ENCODE results near the gene SLC6A3.
"Not testable (repeated sequence)": the region's sequence is repeated elsewhere in the genome, so short reads cannot be mapped to it uniquely, and the experiment has no call there.

SLC6A3 gene

GRCh38 chr5:1477341-1477740, 32.1 kb upstream of the SLC6A3 start:
- no peak for DNase-seq

GRCh38 chr5:1476967-1477310, 31.7 kb upstream of the SLC6A3 start:
- no peak for DNase-seq

GRCh38 chr5:1476181-1476966, 31.1 kb upstream of the SLC6A3 start:
- no peak for DNase-seq

- not testable (repeated sequence) for DNase-seq
These were observed 30.3 kb upstream of the SLC6A3 start for GRCh38 chr5:1475544-1475900.

GRCh38 chr5:1474866-1475543, 29.8 kb upstream of the SLC6A3 start:
- DNase-seq = no peak

GRCh38 chr5:1474183-1474839, 29.1 kb upstream of the SLC6A3 start:
- DNase-seq = no peak

- no peak for DNase-seq
These were observed 28.5 kb upstream of the SLC6A3 start for GRCh38 chr5:1473746-1474145.

- DNase-seq = no peak
These were observed 27.9 kb upstream of the SLC6A3 start for GRCh38 chr5:1472964-1473628.

- no peak for DNase-seq
These were observed 27.0 kb upstream of the SLC6A3 start for GRCh38 chr5:1471997-1472963.

GRCh38 chr5:1471240-1471853, 26.1 kb upstream of the SLC6A3 start:
- DNase-seq = no peak

- no peak for DNase-seq
These were observed 25.5 kb upstream of the SLC6A3 start for GRCh38 chr5:1470762-1471211.

GRCh38 chr5:1468629-1469527, 23.6 kb upstream of the SLC6A3 start:
- peak in 1 of 2 donors; percentile 1 for DNase-seq

GRCh38 chr5:1468247-1468612, 23.0 kb upstream of the SLC6A3 start:
- peak in 1 of 2 donors; percentile 37 for DNase-seq

GRCh38 chr5:1467341-1468246, 22.4 kb upstream of the SLC6A3 start:
- DNase-seq = no peak

GRCh38 chr5:1466631-1467265, 21.5 kb upstream of the SLC6A3 start:
- DNase-seq = peak in 1 of 2 donors; percentile 0

- DNase-seq = no peak
These were observed 20.8 kb upstream of the SLC6A3 start for GRCh38 chr5:1465966-1466471.

- no peak for DNase-seq
These were observed 19.9 kb upstream of the SLC6A3 start for GRCh38 chr5:1465117-1465516.

GRCh38 chr5:1464511-1464910, 19.3 kb upstream of the SLC6A3 start:
- DNase-seq = no peak

GRCh38 chr5:1464096-1464446, 18.8 kb upstream of the SLC6A3 start:
- no peak for DNase-seq
